H9 (cell line): ENCODE data around the gene THEM4. TPM values are rescaled to one million over a fixed set of nuclear protein-coding genes. Genes with fewer than 3 reads are reported as not detected.

Source experiments
- DNase-seq: peaks from one replicate; pipeline ENCODE4 v3.0.0-alpha.2; 2017
- H2AFZ ChIP-seq: one replicate; pipeline ENCODE4 v1.6.1; 2013; ENCODE audit warnings: mild to moderate bottlenecking, low read length, control low read depth, moderate library complexity
- H2AK5ac ChIP-seq: 2 replicates; pipeline ENCODE4 v1.6.1; 2013; ENCODE audit warnings: low read length, control low read depth, mixed read lengths; ENCODE audit not compliant: insufficient read length
- H2BK120ac ChIP-seq: one replicate; pipeline ENCODE4 v1.6.1; 2013; ENCODE audit warnings: low read depth, mild to moderate bottlenecking, low read length, control low read depth, inconsistent platforms; ENCODE audit not compliant: poor library complexity, severe bottlenecking
- H2BK12ac ChIP-seq: 2 replicates; pipeline ENCODE4 v1.6.1; 2013; ENCODE audit warnings: low read length, control low read depth, mixed read lengths, low read depth; ENCODE audit not compliant: insufficient read length
- H2BK15ac ChIP-seq: 2 replicates; pipeline ENCODE4 v1.6.1; 2013; ENCODE audit warnings: low read depth, low read length, control low read depth
- H2BK20ac ChIP-seq: one replicate; pipeline ENCODE4 v1.6.1; 2013; ENCODE audit warnings: low read depth, mild to moderate bottlenecking, low read length, control low read depth, inconsistent platforms; ENCODE audit not compliant: poor library complexity, severe bottlenecking
- H2BK5ac ChIP-seq: 2 replicates; pipeline ENCODE4 v1.6.1; 2013; ENCODE audit warnings: low read length, control low read depth, mixed read lengths; ENCODE audit not compliant: insufficient read length
- H3K14ac ChIP-seq: 2 replicates; pipeline ENCODE4 v1.6.1; 2013; ENCODE audit warnings: low read length, control low read depth; ENCODE audit not compliant: insufficient read depth
- H3K18ac ChIP-seq: 2 replicates; pipeline ENCODE4 v1.6.1; 2013; ENCODE audit warnings: low read depth, mild to moderate bottlenecking, mixed read lengths, low read length, control low read depth; ENCODE audit not compliant: insufficient read length
- H3K23ac ChIP-seq: 2 replicates; pipeline ENCODE4 v1.6.1; 2013; ENCODE audit warnings: low read length, control low read depth, mixed read lengths, low read depth; ENCODE audit not compliant: insufficient read length
- H3K23me2 ChIP-seq: 2 replicates; pipeline ENCODE4 v1.6.1; 2013; ENCODE audit warnings: low read depth, mild to moderate bottlenecking, mixed read lengths, low read length, control low read depth; ENCODE audit not compliant: insufficient read length, poor library complexity, severe bottlenecking
- H3K27ac ChIP-seq: 2 replicates; pipeline ENCODE4 v1.5.1; 2013; ENCODE audit warnings: low read length, control low read depth, mixed read lengths, low read depth; ENCODE audit not compliant: insufficient read length
- H3K27me3 ChIP-seq: 2 replicates; pipeline ENCODE4 v1.6.1; 2013; ENCODE audit warnings: low read length, control low read depth, inconsistent platforms; ENCODE audit not compliant: insufficient read depth
- H3K4ac ChIP-seq: 2 replicates; pipeline ENCODE4 v1.6.1; 2013; ENCODE audit warnings: low read depth, mild to moderate bottlenecking, control low read depth, inconsistent platforms, low read length, moderate library complexity
- H3K4me1 ChIP-seq: 2 replicates; pipeline ENCODE4 v1.6.1; 2013; ENCODE audit warnings: low read length, control low read depth, inconsistent platforms; ENCODE audit not compliant: insufficient read depth
- H3K4me2 ChIP-seq: 2 replicates; pipeline ENCODE4 v1.6.1; 2013; ENCODE audit warnings: low read length, control low read depth, mixed read lengths; ENCODE audit not compliant: insufficient read length, insufficient read depth
- H3K56ac ChIP-seq: 2 replicates; pipeline ENCODE4 v1.6.1; 2013; ENCODE audit warnings: low read depth, mild to moderate bottlenecking, mixed read lengths, low read length, control low read depth; ENCODE audit not compliant: insufficient read length
- H3K79me1 ChIP-seq: 2 replicates; pipeline ENCODE4 v1.6.1; 2013; ENCODE audit warnings: low read depth, mild to moderate bottlenecking, moderate library complexity, low read length, control low read depth, inconsistent platforms; ENCODE audit not compliant: insufficient read depth, poor library complexity, severe bottlenecking
- H3K79me2 ChIP-seq: 2 replicates; pipeline ENCODE4 v1.6.1; 2013; ENCODE audit warnings: low read length, control low read depth, inconsistent platforms; ENCODE audit not compliant: insufficient read depth
- H3K9ac ChIP-seq: 2 replicates; pipeline ENCODE4 v1.6.1; 2013; ENCODE audit warnings: low read length, control low read depth, mixed read lengths; ENCODE audit not compliant: insufficient read length; ENCODE audit errors: extremely low read depth
- H3K9me3 ChIP-seq: one replicate; pipeline ENCODE4 v1.6.1; 2013; ENCODE audit warnings: low read depth, low read length, inconsistent platforms; ENCODE audit not compliant: control insufficient read depth
- H3T11ph ChIP-seq: one replicate; pipeline ENCODE4 v1.6.1; 2013; ENCODE audit warnings: mild to moderate bottlenecking, low read length, control low read depth, inconsistent platforms
- H4K20me1 ChIP-seq: one replicate; pipeline ENCODE4 v1.6.1; 2013; ENCODE audit not compliant: control insufficient read depth, insufficient read length, insufficient read depth
- H4K5ac ChIP-seq: 2 replicates; pipeline ENCODE4 v1.6.1; 2013; ENCODE audit warnings: low read depth, mild to moderate bottlenecking, mixed read lengths, low read length, control low read depth; ENCODE audit not compliant: insufficient read length
- H4K8ac ChIP-seq: replicated peaks from 2 replicates; pipeline ENCODE4 v1.6.1; 2013; ENCODE audit warnings: low read length, control low read depth, mixed read lengths, low read depth; ENCODE audit not compliant: insufficient read length
- H4K91ac ChIP-seq: 2 replicates; pipeline ENCODE4 v1.6.1; 2013; ENCODE audit warnings: low read depth, mild to moderate bottlenecking, moderate library complexity, mixed read lengths, low read length, control low read depth; ENCODE audit not compliant: insufficient read length
- H3K27ac Mint-ChIP-seq, 3 experiments: 2 replicates in 2 of 3; 3 replicates in 1 of 3; pipeline ENCODE4 v1.8.0; 2020 to 2021; ENCODE audit warnings: mixed read lengths in 3 of 3, mild to moderate bottlenecking in 1 of 3, moderate library complexity in 1 of 3
- H3K27me3 Mint-ChIP-seq: 2 replicates; pipeline ENCODE4 v1.8.0; 2021; ENCODE audit warnings: low read depth, mild to moderate bottlenecking, moderate library complexity, mixed read lengths
- H3K36me3 Mint-ChIP-seq, 3 experiments: 2 replicates in 2 of 3; 3 replicates in 1 of 3; pipeline ENCODE4 v1.8.0; 2020 to 2021; ENCODE audit warnings: low read depth in 3 of 3, mixed read lengths in 3 of 3; ENCODE audit not compliant: insufficient read depth in 1 of 3
- H3K4me1 Mint-ChIP-seq, 2 experiments: 2 replicates each; pipeline ENCODE4 v1.8.0; 2020; ENCODE audit warnings: mixed read lengths in 2 of 2
- H3K4me3 Mint-ChIP-seq, 2 experiments: 2 replicates in 1 of 2; 3 replicates in 1 of 2; pipeline ENCODE4 v1.8.0; 2020 to 2021; ENCODE audit warnings: mild to moderate bottlenecking in 2 of 2, mixed read lengths in 2 of 2, moderate library complexity in 1 of 2
- H3K9me3 Mint-ChIP-seq, 2 experiments: 2 replicates in 1 of 2; 3 replicates in 1 of 2; pipeline ENCODE4 v1.8.0; 2020; ENCODE audit warnings: mild to moderate bottlenecking in 2 of 2, mixed read lengths in 2 of 2, moderate library complexity in 1 of 2
- total RNA-seq: library from RNA; stranded (reverse); gene quantifications from 2 replicates; pipeline ENCODE4 v1.2.1, GENCODE V29; 2021
- TF ChIP-seq, protein P1 (sequence below): fragments of 200-600 bp; sonication (generic); conservative IDR thresholded peaks from 3 replicates; pipeline ENCODE4 v1.8.0; 2021; ENCODE audit warnings: antibody characterized with exemption, mild to moderate bottlenecking

Gene THEM4
- total RNA-seq, 1 experiment from 2014 or later, result 10.5 TPM

DNA sequence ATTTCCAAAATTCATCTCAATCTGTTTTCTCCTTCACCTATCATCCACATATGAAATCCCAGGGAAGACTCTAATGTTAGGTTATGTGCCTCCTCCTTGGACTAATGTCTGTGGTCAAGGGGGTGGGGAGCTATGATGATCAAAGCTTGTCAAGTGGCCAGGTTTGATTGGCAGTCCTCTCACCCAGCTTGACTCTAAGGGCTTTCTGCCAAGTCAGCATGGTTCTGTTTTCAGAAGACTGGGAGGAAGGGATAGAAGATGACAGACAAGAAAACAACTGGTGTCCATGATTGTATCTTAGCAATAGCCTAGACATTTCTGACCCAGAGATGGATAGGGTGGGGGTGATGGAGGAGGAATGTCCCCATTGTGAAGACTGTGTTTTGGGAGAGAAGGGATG, 46.7 kb downstream of the THEM4 start:
- H3K4me3 Mint-ChIP-seq, result no peak overlapping the region
- H2BK5ac ChIP-seq, result no peak overlapping the region
- H2BK15ac ChIP-seq, result no peak overlapping the region
- H3K56ac ChIP-seq, result no peak overlapping the region
- no peak overlapping the region for H3T11ph ChIP-seq
- H3K27me3 Mint-ChIP-seq, result peaks cover 91% of the 10 kb centered on the region
- no peak for DNase-seq
- H3K23ac ChIP-seq, result no peak overlapping the region
- no peak overlapping the region for H2AFZ ChIP-seq
- no peaks in the 10 kb centered on the region for H3K23me2 ChIP-seq
- H3K4me1 Mint-ChIP-seq, result peaks cover 19 to 25% of the 10 kb centered on the region in 2 experiments
- no peak overlapping the region for H2BK120ac ChIP-seq
- no peak overlapping the region for H2AK5ac ChIP-seq
- H2BK20ac ChIP-seq, result no peak overlapping the region
- H3K27ac ChIP-seq, result no peak overlapping the region
- H3K79me2 ChIP-seq, result no peaks in the 10 kb centered on the region
- H3K27ac Mint-ChIP-seq, result no peak overlapping the region
- peaks cover 37% of the 10 kb centered on the region for H3K27me3 ChIP-seq
- no peaks in the 10 kb centered on the region; the same call in 1 of the 2 replicates for H3K4me1 ChIP-seq
- TF ChIP-seq, protein P1, sequence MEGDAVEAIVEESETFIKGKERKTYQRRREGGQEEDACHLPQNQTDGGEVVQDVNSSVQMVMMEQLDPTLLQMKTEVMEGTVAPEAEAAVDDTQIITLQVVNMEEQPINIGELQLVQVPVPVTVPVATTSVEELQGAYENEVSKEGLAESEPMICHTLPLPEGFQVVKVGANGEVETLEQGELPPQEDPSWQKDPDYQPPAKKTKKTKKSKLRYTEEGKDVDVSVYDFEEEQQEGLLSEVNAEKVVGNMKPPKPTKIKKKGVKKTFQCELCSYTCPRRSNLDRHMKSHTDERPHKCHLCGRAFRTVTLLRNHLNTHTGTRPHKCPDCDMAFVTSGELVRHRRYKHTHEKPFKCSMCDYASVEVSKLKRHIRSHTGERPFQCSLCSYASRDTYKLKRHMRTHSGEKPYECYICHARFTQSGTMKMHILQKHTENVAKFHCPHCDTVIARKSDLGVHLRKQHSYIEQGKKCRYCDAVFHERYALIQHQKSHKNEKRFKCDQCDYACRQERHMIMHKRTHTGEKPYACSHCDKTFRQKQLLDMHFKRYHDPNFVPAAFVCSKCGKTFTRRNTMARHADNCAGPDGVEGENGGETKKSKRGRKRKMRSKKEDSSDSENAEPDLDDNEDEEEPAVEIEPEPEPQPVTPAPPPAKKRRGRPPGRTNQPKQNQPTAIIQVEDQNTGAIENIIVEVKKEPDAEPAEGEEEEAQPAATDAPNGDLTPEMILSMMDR, result no peak
- no peaks in the 10 kb centered on the region for H3K9me3 ChIP-seq
- H4K5ac ChIP-seq, result no peak overlapping the region
- no peaks in the 10 kb centered on the region for H4K20me1 ChIP-seq
- no peak overlapping the region for H3K4ac ChIP-seq
- H3K9me3 Mint-ChIP-seq, result no peaks in the 10 kb centered on the region; a peak in 1 of 5 replicates
- no peaks in the 10 kb centered on the region for H3K36me3 Mint-ChIP-seq
- H3K79me1 ChIP-seq, result no peaks in the 10 kb centered on the region
- no peak overlapping the region for H2BK12ac ChIP-seq
- no peak overlapping the region for H3K14ac ChIP-seq
- H4K8ac ChIP-seq, result no peak overlapping the region
- H3K4me2 ChIP-seq, result no peak overlapping the region
- no peak overlapping the region for H3K18ac ChIP-seq
- H4K91ac ChIP-seq, result no peak overlapping the region
- no peak overlapping the region for H3K9ac ChIP-seq
